GM21619 (cell line): ENCODE measurements around the gene STX18.
"Not testable (repeated sequence)": the region's sequence is repeated elsewhere in the genome, so short reads cannot be mapped to it uniquely, and the experiment has no call there.

Source experiments
- ATAC-seq: cut with Tn5 transposase; IDR thresholded peaks from one replicate; pipeline ENCODE4 v1.9.1; 2021; ENCODE audit not compliant: unreplicated experiment

Gene STX18

GRCh38 chr4:4481399-4481994 lies 60.4 kb downstream of the STX18 start:
- no peak for ATAC-seq

DNA sequence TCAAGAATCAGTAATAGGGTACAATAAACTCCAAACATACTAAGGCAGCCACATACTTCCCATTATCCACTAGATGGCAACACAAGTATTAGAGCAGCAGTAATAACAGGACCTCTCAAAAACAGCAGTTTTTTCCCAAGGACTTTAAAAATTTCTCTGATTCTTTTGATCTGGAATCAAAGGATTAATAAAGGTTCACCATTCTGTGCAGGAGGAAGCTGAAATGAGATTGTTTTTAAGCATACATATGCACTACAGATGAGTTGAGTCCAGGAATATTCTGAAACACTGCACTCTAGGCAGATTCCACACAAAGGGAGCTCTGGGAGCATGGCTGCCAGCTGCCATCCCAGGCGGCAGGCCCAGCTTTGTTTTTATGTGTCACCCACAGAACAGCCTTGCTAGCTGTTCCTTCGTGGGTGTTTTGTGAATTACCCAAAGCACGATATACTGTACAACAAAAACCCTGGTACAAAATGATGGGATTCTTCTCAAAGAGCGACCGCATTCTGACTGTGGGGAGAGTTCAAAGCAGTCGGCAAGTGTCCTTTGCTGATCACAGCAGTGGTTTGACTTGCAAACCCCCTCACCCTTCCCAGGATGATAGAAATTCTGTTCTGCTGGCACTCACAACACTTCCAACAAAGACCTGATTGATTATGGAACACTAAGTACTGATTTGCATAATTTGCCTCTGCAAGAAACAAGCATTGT lies 61.0 kb downstream of the STX18 start:
- ATAC-seq = no peak

- ATAC-seq = no peak
These were observed 61.6 kb downstream of the STX18 start for GRCh38 chr4:4480205-4480604.

- no peak for ATAC-seq
These were observed 62.5 kb downstream of the STX18 start for GRCh38 chr4:4479366-4479765.

DNA sequence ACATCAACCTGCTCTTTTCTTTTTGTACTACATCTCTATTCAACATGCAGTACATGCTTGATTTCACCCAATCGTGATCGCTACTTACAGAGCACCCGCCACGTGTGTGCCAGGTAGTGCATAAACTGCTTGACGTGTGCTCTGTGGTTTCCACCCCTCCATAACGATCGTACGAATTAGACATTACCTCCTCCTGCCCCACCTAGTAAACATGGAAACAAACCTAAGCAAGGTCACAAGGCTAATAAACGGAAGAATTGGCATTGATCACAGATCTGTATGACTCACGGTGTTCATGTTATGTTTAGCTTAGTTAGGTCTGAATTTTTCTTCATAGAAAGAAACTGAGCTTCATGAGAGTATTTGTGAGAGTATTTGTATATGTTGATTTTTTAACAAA lies 64.1 kb downstream of the STX18 start:
- ATAC-seq = no peak

GRCh38 chr4:4477391-4477790 lies 64.5 kb downstream of the STX18 start:
- no peak for ATAC-seq

GRCh38 chr4:4474476-4474875 lies 67.4 kb downstream of the STX18 start:
- no peak for ATAC-seq

DNA sequence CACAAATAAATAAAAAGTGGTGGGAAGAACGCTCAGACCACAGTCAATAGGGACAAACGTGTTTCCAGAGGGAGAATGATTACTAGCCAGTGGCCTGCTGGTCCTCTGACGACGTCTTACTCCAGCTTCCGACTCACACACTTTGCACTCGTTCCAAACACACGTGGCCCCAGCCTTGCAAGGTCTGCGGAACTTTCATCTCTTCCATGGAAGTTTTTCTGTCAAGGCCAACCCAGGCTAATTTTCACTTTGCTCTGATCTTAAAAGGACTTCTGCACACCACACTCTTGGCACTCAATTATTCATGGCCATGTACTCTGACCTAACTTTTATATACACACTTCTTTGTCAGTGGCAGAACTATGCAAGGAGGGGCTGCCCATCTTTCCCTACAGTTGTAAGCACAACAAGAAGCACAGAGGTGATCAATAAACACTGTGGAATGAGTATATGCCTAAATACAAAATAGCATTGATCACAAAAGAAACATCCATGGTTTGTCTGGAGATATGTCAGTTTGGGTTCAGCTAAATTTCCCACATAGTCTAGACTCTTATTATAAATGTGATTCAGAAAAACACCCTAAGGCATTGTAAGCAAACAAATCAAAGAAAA lies 69.4 kb downstream of the STX18 start:
- no peak for ATAC-seq

- no peak for ATAC-seq
These were observed 70.7 kb downstream of the STX18 start for GRCh38 chr4:4471195-4471594.

DNA sequence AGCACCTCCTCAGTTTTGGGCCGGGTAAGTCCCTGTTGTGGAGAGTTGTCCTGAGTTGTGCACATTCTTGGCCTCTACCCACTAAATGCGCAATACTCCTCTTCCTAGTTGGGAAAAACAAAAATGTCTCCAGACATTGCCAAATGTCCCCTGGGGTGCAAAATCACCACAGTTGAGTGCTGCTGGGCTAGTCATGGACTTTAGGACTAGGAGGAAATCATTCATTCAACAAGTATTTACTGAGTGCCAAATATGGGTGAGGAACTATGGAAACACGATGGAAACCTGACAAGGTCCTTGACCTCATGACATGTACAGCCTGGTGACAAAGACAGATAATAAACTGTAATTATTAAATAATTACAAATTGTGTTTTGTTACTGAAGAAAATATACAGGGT lies 71.6 kb downstream of the STX18 start:
- no peak for ATAC-seq

DNA sequence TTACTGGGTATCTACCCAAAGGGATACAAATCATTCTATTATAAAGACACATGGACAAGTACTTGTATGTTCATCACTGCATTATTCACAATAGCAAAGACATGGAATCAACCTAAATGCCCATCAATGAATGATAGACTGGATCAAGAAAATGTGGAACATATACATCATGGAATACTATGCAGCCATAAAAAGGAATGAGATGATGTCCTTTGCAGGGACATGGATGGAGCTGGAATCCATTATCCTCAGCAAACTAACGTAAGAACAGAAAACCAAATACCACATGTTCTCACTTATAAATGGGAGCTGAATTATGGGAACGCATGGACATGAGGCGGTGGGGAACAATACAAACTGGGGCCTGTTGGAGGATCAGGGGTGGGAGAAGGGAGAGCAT lies 76.6 kb downstream of the STX18 start:
- ATAC-seq = not testable (repeated sequence)

DNA sequence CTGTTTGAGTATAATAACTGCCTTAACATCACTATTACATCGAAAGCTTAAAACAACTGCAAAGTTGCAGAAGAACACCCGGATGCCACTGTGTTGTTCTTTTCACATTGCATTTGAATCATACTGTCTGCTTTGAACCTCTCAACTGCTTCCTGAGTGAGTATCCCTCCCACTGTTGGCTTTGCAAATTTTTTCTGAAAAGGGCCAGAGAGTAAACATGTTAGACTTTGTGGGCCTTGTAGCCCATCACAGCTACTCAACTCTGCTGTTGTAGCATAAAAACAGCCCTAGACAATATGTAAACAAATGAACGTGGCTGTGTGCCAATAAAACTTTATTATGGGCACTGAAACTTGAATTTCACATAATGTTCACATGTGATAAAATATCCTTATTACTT lies 78.9 kb downstream of the STX18 start:
- ATAC-seq = no peak

- ATAC-seq = no peak
These were observed 80.0 kb downstream of the STX18 start for GRCh38 chr4:4461850-4462249.

DNA sequence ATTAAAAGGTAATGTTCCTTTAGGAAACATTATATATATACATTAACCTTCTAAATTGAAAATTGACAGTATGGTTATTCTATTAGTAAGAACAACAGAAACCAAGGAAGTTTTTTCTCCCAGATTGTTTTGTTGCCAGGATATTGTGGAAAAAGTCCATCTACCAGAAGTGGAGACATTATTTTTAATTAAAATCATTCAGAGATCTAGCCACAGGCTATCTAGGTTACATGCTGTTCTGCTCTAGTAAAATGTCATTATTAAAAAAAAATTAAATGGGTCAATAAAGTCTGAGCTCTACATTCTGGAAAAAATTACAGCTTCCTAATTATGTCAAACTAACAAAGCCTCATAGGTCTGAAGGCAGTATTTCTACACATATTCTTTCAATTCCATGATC lies 80.7 kb downstream of the STX18 start:
- no peak for ATAC-seq

GRCh38 chr4:4460759-4461158 lies 81.1 kb downstream of the STX18 start:
- ATAC-seq = no peak

DNA sequence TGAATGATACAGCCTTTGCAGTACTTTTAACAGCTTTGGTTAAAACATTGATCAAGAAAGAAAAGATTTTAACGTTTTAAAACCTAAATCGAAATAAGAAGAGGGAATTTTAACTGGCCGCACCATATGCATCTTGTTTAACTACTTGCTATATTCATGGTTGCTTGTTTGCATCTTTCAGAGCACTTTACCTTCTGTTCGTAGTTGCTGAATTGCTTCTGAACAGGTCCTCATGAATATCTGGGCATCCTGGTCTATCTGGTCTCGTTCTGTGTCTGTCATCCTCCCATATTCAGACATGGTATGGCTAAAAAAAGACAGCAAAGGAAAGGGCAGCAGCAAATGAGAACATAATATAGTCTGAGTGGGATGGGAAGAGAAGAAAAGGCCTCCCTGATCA lies 82.7 kb downstream of the STX18 start:
- no peak for ATAC-seq

GRCh38 chr4:4457803-4458553 lies 83.9 kb downstream of the STX18 start:
- no peak for ATAC-seq

DNA sequence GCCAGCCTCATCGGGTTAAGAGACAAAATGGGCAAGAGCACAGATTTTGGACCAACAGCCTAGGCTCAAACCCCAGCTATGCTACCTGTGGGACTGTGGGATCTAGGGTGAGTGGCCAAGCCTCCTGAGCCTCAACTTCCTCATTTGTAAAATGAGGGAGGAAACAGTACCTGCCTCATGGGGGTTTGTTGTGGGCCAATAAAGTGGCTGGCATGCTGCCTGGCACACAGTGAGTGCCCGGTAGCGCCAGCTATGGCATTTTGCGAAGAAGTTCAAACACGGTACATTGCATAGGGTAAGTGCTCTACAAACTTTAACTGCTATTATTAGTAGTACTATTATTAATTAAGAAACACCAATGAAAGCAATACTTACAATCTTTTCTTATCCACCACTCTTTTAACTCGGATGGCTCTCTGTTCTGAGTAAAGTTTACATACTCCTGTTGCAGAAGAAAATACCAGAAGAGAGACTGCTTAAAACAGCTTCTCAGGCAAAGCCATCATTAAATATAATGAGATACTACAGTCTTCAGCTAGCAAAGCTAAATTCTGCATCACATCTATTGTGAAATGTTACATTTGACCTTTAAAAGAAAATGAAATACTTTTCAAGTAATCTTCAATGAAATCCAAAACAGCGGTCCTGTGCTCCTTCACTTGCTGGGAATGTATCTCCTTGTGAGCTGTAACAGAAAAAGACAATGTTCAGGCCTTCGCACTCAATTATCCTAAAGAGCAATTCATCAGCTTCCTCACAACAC lies 84.9 kb downstream of the STX18 start:
- ATAC-seq = no peak

- no peak for ATAC-seq
These were observed 85.5 kb downstream of the STX18 start for GRCh38 chr4:4456351-4456750.

DNA sequence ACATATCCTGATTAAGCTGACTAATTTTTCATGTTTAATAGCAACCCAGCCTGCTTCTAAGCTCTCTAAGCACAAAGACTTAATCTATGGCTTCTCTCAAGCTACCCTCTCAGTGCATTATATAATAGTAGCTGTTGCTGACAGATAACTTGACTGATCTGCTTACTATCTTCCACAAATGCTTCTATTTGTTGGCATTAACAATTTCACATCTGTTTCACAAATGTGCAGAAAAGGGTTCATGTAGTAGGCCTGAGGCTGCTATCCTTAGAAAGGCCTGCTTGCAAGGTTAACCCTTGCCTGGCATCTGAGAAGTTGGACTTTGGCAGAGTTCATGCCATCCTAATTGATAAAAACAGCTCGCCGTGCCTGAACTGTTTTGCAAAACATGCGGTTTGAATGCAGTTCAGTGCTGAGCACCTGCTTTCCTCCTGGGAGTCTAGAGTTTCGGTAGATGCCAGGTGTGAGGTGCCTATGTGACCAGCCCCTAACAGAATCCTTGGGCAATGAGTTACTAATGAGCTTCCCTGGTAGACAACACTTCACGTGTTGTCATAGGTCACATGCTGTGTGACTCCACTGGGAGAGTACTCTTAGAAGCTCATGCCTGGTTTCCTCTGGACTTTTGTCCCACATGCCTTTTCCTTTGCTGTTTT lies 86.5 kb downstream of the STX18 start:
- peak; percentile 84 for ATAC-seq

- no peak for ATAC-seq
These were observed 95.4 kb downstream of the STX18 start for GRCh38 chr4:4446434-4446833.
